ENCODE data around the gene AK4. TPM values are rescaled to one million over a fixed set of nuclear protein-coding genes. Genes with fewer than 3 reads are reported as not detected.

The AK4 gene
- polyA plus RNA-seq, 1 donor (not counting 4 experiments of a cell fraction or from before 2014, with no cell fraction given) = 90.0 TPM

GRCh38 chr1:65221638-65222339 is 73.8 kb downstream of the AK4 start:
- H3K9me1 ChIP-seq (ENCODE audit: control insufficient read depth, extremely low read depth, insufficient read depth, low read length) = no peaks in the 10 kb centered on the region
- dilution Hi-C loops (cut with MboI; ENCODE audit: extremely low pct_ligation_motif_present, low sequenced_read_pairs) = no loop called here
- no peak for FAIRE-seq
- H4K20me1 ChIP-seq (ENCODE audit: control insufficient read depth, extremely low read depth, insufficient read depth, low read length) = no peaks in the 10 kb centered on the region
- no peak overlapping the region for H3K4me2 ChIP-seq (ENCODE audit: control insufficient read depth, extremely low read depth, insufficient read depth, low read depth, low read length)
- no peaks in the 10 kb centered on the region for H3K9me3 ChIP-seq (ENCODE audit: control insufficient read depth, low read depth, low read length)
- TF ChIP-seq EZH2 (IDR thresholded peaks at IDR 0.05; ENCODE audit: low read length) (no peak), CTCF (optimal IDR thresholded peaks at IDR 0.05 in 1 of 3, IDR thresholded peaks at IDR 0.05 in 1 of 3, conservative IDR thresholded peaks at IDR 0.05 in 1 of 3; ENCODE audit: extremely low read depth in 1 of 3, insufficient read depth in 2 of 3, low read length in 3 of 3) (no peak)
- DNase-seq (ENCODE audit: low read depth, low spot score) = no peak
- no peaks in the 10 kb centered on the region for H3K27me3 ChIP-seq (ENCODE audit: control insufficient read depth, extremely low read depth, insufficient read depth, low read length)
- no peaks in the 10 kb centered on the region for H3K4me1 ChIP-seq (ENCODE audit: control insufficient read depth, extremely low read depth, insufficient read depth, low read length)
- no peak overlapping the region for H3K9ac ChIP-seq (ENCODE audit: control insufficient read depth, extremely low read depth, insufficient read depth, low read length)
- H3K4me3 ChIP-seq (ENCODE audit: control insufficient read depth in 2 of 3, extremely low read depth in 1 of 3, insufficient read depth in 2 of 3, low read depth in 1 of 3, low read length in 3 of 3) = no peak overlapping the region
- H3K79me2 ChIP-seq (ENCODE audit: control insufficient read depth, insufficient read depth, low read length) = no peaks in the 10 kb centered on the region
- H2AFZ ChIP-seq (ENCODE audit: control insufficient read depth, low read length) = no peak overlapping the region
- no peak overlapping the region for H3K27ac ChIP-seq (ENCODE audit: control insufficient read depth, insufficient read depth, low read length)
- H3K36me3 ChIP-seq (ENCODE audit: control insufficient read depth in 2 of 2, extremely low read depth in 1 of 2, insufficient read depth in 2 of 2, low read length in 2 of 2) = peaks cover 3 to 8% of the 10 kb centered on the region in 2 experiments

GRCh38 chr1:65222340-65222940 is 74.4 kb downstream of the AK4 start:
- Histone ChIP-seq H3K36me3 (ENCODE audit: control insufficient read depth in 2 of 2, extremely low read depth in 1 of 2, insufficient read depth in 2 of 2, low read length in 2 of 2) (peaks cover 3 to 8% of the 10 kb centered on the region in 2 experiments), H3K4me1 (ENCODE audit: control insufficient read depth, extremely low read depth, insufficient read depth, low read length) (no peaks in the 10 kb centered on the region), H3K9me3 (ENCODE audit: control insufficient read depth, low read depth, low read length) (no peaks in the 10 kb centered on the region), H3K27ac (ENCODE audit: control insufficient read depth, insufficient read depth, low read length) (no peak overlapping the region), H2AFZ (ENCODE audit: control insufficient read depth, low read length) (no peak overlapping the region), H3K79me2 (ENCODE audit: control insufficient read depth, insufficient read depth, low read length) (no peaks in the 10 kb centered on the region), H3K9ac (ENCODE audit: control insufficient read depth, extremely low read depth, insufficient read depth, low read length) (no peak overlapping the region), H3K9me1 (ENCODE audit: control insufficient read depth, extremely low read depth, insufficient read depth, low read length) (no peaks in the 10 kb centered on the region), H3K4me3 (ENCODE audit: control insufficient read depth in 2 of 3, extremely low read depth in 1 of 3, insufficient read depth in 2 of 3, low read depth in 1 of 3, low read length in 3 of 3) (no peak overlapping the region), H3K4me2 (ENCODE audit: control insufficient read depth, extremely low read depth, insufficient read depth, low read depth, low read length) (no peak overlapping the region), H4K20me1 (ENCODE audit: control insufficient read depth, extremely low read depth, insufficient read depth, low read length) (no peaks in the 10 kb centered on the region), H3K27me3 (ENCODE audit: control insufficient read depth, extremely low read depth, insufficient read depth, low read length) (no peaks in the 10 kb centered on the region)
- TF ChIP-seq EZH2 (IDR thresholded peaks at IDR 0.05; ENCODE audit: low read length) (no peak), CTCF (optimal IDR thresholded peaks at IDR 0.05 in 1 of 3, IDR thresholded peaks at IDR 0.05 in 1 of 3, conservative IDR thresholded peaks at IDR 0.05 in 1 of 3; ENCODE audit: extremely low read depth in 1 of 3, insufficient read depth in 2 of 3, low read length in 3 of 3) (no peak)
- DNase-seq (ENCODE audit: low read depth, low spot score) (no peak), FAIRE-seq (no peak)
- dilution Hi-C loops (cut with MboI; ENCODE audit: extremely low pct_ligation_motif_present, low sequenced_read_pairs) = no loop called here

Measured in keratinocyte (primary cell).